ENCODE measurements around the gene SBNO1.

The SBNO1 gene

GRCh38 chr12:123243671-123244262, 120.9 kb downstream of the SBNO1 start:
- no peak for TF ChIP-seq POLR2A (IDR thresholded peaks at IDR 0.05; ENCODE audit: extremely low read depth, insufficient read length)
- no peak for TF ChIP-seq MYC (IDR thresholded peaks at IDR 0.05; ENCODE audit: low read depth, low read length)
- TF ChIP-seq MAX (IDR thresholded peaks at IDR 0.05; ENCODE audit: low read depth, low read length) = no peak
- TF ChIP-seq CTCF (IDR thresholded peaks at IDR 0.05; ENCODE audit: low read depth, low read length) = no peak
- no peak overlapping the region for H3K4me3 ChIP-seq (ENCODE audit: low read depth, low read length)
- DNase-seq (ENCODE audit: low read depth) = no peak

GRCh38 chr12:123242116-123242904, 122.3 kb downstream of the SBNO1 start:
- no peak for TF ChIP-seq POLR2A (IDR thresholded peaks at IDR 0.05; ENCODE audit: extremely low read depth, insufficient read length)
- no peak for TF ChIP-seq MAX (IDR thresholded peaks at IDR 0.05; ENCODE audit: low read depth, low read length)
- no peak for TF ChIP-seq MYC (IDR thresholded peaks at IDR 0.05; ENCODE audit: low read depth, low read length)
- TF ChIP-seq CTCF (IDR thresholded peaks at IDR 0.05; ENCODE audit: low read depth, low read length) = no peak
- H3K4me3 ChIP-seq (ENCODE audit: low read depth, low read length) = no peak overlapping the region
- DNase-seq (ENCODE audit: low read depth) = no peak
